Osteocyte (in vitro differentiated cells): ENCODE results near the gene TERT. TPM values are rescaled to one million over a fixed set of nuclear protein-coding genes. Genes with fewer than 3 reads are reported as not detected.

Source experiments
- DNase-seq: peaks from one replicate; pipeline ENCODE4 v3.0.0; 2021; ENCODE audit warnings: mixed read lengths; ENCODE audit not compliant: unreplicated experiment; ENCODE audit errors: extremely low spot score
- H3K27ac Mint-ChIP-seq: one replicate; pipeline ENCODE4 v1.8.0; 2021; ENCODE audit warnings: mild to moderate bottlenecking, mixed read lengths; ENCODE audit not compliant: unreplicated experiment
- H3K27me3 Mint-ChIP-seq: one replicate; pipeline ENCODE4 v1.8.0; 2021; ENCODE audit warnings: mixed read lengths; ENCODE audit not compliant: unreplicated experiment
- H3K36me3 Mint-ChIP-seq: one replicate; pipeline ENCODE4 v1.8.0; 2021; ENCODE audit warnings: mixed read lengths; ENCODE audit not compliant: unreplicated experiment
- H3K4me1 Mint-ChIP-seq: one replicate; pipeline ENCODE4 v1.8.0; 2021; ENCODE audit warnings: mixed read lengths; ENCODE audit not compliant: unreplicated experiment
- H3K4me3 Mint-ChIP-seq: one replicate; pipeline ENCODE4 v1.8.0; 2021; ENCODE audit warnings: mild to moderate bottlenecking, moderate library complexity, mixed read lengths; ENCODE audit not compliant: unreplicated experiment
- H3K9me3 Mint-ChIP-seq: one replicate; pipeline ENCODE4 v1.8.0; 2021; ENCODE audit warnings: mixed read lengths; ENCODE audit not compliant: unreplicated experiment
- CTCF ChIP-seq: fragments of 200-600 bp; sonication (generic); IDR thresholded peaks from 2 replicates; pipeline ENCODE4 v1.5.0; 2021; ENCODE audit warnings: antibody characterized with exemption, mild to moderate bottlenecking, moderate library complexity
- microRNA-seq: library from miRNA; unstranded; fragments of <30 nt; microRNA quantifications from one replicate; pipeline ENCODE4 v1.1.0, GENCODE V29; 2020; ENCODE audit not compliant: unreplicated experiment
- total RNA-seq: library from RNA; stranded (reverse); gene quantifications from 2 replicates; pipeline ENCODE4 v1.2.1, GENCODE V29; 2021

The TERT gene
- total RNA-seq, 1 donor from 2014 or later = not detected

- peaks cover 15% of the 10 kb centered on the region for H3K27me3 Mint-ChIP-seq
- DNase-seq = no peak
- H3K4me1 Mint-ChIP-seq = no peaks in the 10 kb centered on the region
- H3K27ac Mint-ChIP-seq = no peak overlapping the region
- no peaks in the 10 kb centered on the region for H3K36me3 Mint-ChIP-seq
- H3K4me3 Mint-ChIP-seq = no peak overlapping the region
- H3K9me3 Mint-ChIP-seq = no peaks in the 10 kb centered on the region
- no peak for TF ChIP-seq CTCF
Observed at GRCh38 chr5:1203311-1203967, 91.4 kb downstream of the TERT start.

Small RNA genes within 50 kb of the gene (microRNA-seq; reads per million reads assigned to microRNA genes)
- gene MIR4457 = not detected

Other genes with a start within 250 kb of the TERT start
- 9.4 and 11.5 TPM in 2 replicates for gene SLC12A7, start 183.0 kb downstream of the TERT start, total RNA-seq
- gene SLC6A19, start 93.5 kb downstream of the TERT start, total RNA-seq = not detected in 2 replicates
- not detected in 2 replicates for gene SLC6A18, start 69.7 kb downstream of the TERT start, total RNA-seq
- gene CLPTM1L, start 50.0 kb upstream of the TERT start, total RNA-seq = 88.0 and 93.1 TPM in 2 replicates
- not detected in 2 replicates for gene SLC6A3, start 150.4 kb upstream of the TERT start, total RNA-seq
- gene LPCAT1, start 228.9 kb upstream of the TERT start, total RNA-seq = 37.9 and 39.9 TPM in 2 replicates